Spleen (tissue), 11 donors: ENCODE data around the gene VGLL4. TPM values are rescaled to one million over a fixed set of nuclear protein-coding genes. Genes with fewer than 3 reads are reported as not detected.

Experiments used
- DNase-seq: peaks from one replicate; pipeline ENCODE4 v3.0.0-alpha.2; 2020
- H3K27ac ChIP-seq, 8 donors: fragments of 200-600 bp; sonication (generic) in 7 of 8; 1 replicate in 4 of 8; 2 replicates in 4 of 8; pipeline versions ENCODE4 v1.5.0 to v1.8.0; 2016 to 2021; ENCODE audit warnings: inconsistent platforms in 4 of 8, mild to moderate bottlenecking in 4 of 8, moderate library complexity in 1 of 8
- H3K27me3 ChIP-seq, 7 donors: fragments of 200-600 bp; sonication (generic) in 6 of 7; replicated peaks in 1 of 7; 1 replicate in 4 of 7; 2 replicates in 3 of 7; pipeline versions ENCODE4 v1.5.0 to v1.8.0; 2016 to 2021; ENCODE audit warnings: inconsistent platforms in 3 of 7, mild to moderate bottlenecking in 1 of 7
- H3K36me3 ChIP-seq, 6 donors: fragments of 200-600 bp; sonication (generic) in 5 of 6; 1 replicate in 4 of 6; 2 replicates in 2 of 6; pipeline versions ENCODE4 v1.5.0 to v1.8.0; 2016 to 2021; ENCODE audit warnings: inconsistent platforms in 2 of 6
- H3K4me1 ChIP-seq, 6 donors: fragments of 200-600 bp; sonication (generic) in 5 of 6; 1 replicate in 3 of 6; 2 replicates in 3 of 6; pipeline versions ENCODE4 v1.5.0 to v1.8.0; 2016 to 2021; ENCODE audit warnings: inconsistent platforms in 3 of 6
- H3K4me3 ChIP-seq, 8 donors: fragments of 200-600 bp; sonication (generic) in 7 of 8; 1 replicate in 4 of 8; 2 replicates in 4 of 8; pipeline versions ENCODE4 v1.5.0 to v1.8.0; 2016 to 2021; ENCODE audit warnings: inconsistent platforms in 4 of 8, mild to moderate bottlenecking in 4 of 8, moderate library complexity in 2 of 8
- H3K9me3 ChIP-seq, 8 donors: fragments of 200-600 bp; sonication (generic) in 7 of 8; 1 replicate in 4 of 8; 2 replicates in 4 of 8; pipeline versions ENCODE4 v1.5.0 to v1.8.0; 2016 to 2021; ENCODE audit warnings: inconsistent platforms in 4 of 8
- CTCF ChIP-seq, 11 experiments: fragments of 200-600 bp in 7 of 11; fragments of 450-650 bp in 4 of 11; sonication (generic) in 4 of 11; IDR thresholded peaks in 8 of 11; conservative IDR thresholded peaks in 3 of 11; 1 replicate in 7 of 11; 2 replicates in 4 of 11; pipeline versions ENCODE4 v1.4.0 to v1.8.0; 2016 to 2021; ENCODE audit warnings: antibody characterized with exemption in 11 of 11, inconsistent platforms in 4 of 11, mild to moderate bottlenecking in 1 of 11
- POLR2A ChIP-seq, 3 donors: fragments of 450-650 bp; IDR thresholded peaks; one replicate each; pipeline ENCODE4 v1.5.1; 2017; ENCODE audit warnings: antibody characterized with exemption in 3 of 3, mild to moderate bottlenecking in 1 of 3
- POLR2AphosphoS5 ChIP-seq, 3 donors: sonication (generic); formaldehyde crosslinking; IDR thresholded peaks; one replicate each; pipeline ENCODE4 v1.5.1; 2017; ENCODE audit warnings: antibody characterized with exemption in 3 of 3
- WGBS, 5 donors: extraction: QIAGEN DNeasy Blood & Tissue Kit in 3 of 5; methylation state at CpG; one replicate each; pipeline versions ENCODE4 v1.1.5 to v1.1.7; 2013 to 2018; 5-methylcytosine and 5-hydroxymethylcytosine counted together
- intact Hi-C: fragments of 100-400 bp; cut with DNase I; formaldehyde crosslinking; loops from one replicate; pipeline ENCODE4 v1.15.0; 2023; ENCODE audit warnings: low total_unique reads
- polyA plus RNA-seq, 3 donors: library from polyadenylated mRNA; stranded (reverse); fragments of 200-250 nt; gene quantifications; one replicate each; pipeline ENCODE4 v1.2.1, GENCODE V29; 2013
- total RNA-seq, 7 donors: library from RNA; depleted of rRNA in 3 of 7; stranded (reverse); fragments of >200 nt in 3 of 7; fragmentation: NEBNext Ultra II Directional in 4 of 7; extraction: Animal tissue kit (Norgen Biotek cat#: 25700) in 4 of 7; gene quantifications; one replicate each; pipeline versions ENCODE4 v1.1.0 to v1.2.1, GENCODE V29; 2016 to 2021
- donor health status: healthy with polysubstance abuse.
- donor health status: DM: no; HTN: no; CAD: no; lungs with moderate emphysema.
- donor health status: DM: no; HTN: no; CAD: no.
- donor health status: Bipolar disorder and iron deficiency.
- donor health status: healthy.
- donor health status: DM: no; HTN: no; CAD: no.
- donor health status: DM: yes; HTN: yes; CAD: no.

The VGLL4 gene
- total and polyA plus RNA-seq, 10 donors = 13.5 to 80.2 (median 50.8) TPM

DNA sequence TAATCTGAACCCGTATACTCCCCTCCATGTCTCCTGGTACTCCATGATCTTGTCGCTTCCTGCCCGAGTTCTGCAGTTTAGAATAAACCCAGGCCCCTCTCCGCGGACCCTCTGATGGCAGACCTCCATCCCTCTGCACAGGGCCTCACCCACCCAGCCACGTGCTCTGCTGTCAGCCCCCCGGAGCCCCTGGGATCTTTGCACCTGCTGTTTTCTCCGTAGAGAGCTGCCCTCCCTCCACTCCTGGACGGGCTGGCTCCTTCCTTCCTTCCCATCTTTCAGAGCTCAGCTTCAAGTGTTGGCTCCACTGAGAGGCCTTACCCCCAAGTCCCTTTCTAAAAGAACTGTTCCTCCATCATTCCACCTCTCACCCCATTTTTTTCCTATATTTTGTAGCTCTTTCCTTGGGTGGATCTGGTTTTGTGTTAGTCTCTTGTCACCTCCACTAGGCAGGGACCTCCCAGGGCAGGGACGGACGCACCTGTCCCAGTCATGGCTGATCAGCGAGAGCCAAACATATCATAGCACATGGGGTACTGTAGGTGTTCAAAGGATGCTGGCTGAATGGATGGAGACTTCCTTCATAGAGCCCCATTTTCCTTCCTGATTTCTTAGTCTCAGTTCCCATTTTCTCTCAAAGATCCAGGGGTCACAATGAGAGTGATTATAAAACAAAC, 106.6 kb downstream of the VGLL4 start:
- intact Hi-C loops = no loop called here
- Histone ChIP-seq H3K9me3 (no peaks in the 10 kb centered on the region), H3K4me3 (no peak overlapping the region), H3K27ac (no peak overlapping the region), H3K4me1 (peaks cover 0 to 5% (median 1%) of the 10 kb centered on the region in 6 donors), H3K27me3 (no peaks in the 10 kb centered on the region), H3K36me3 (peaks cover 0 to 27% (median 0%) of the 10 kb centered on the region in 6 donors)
- DNase-seq = no peak
- 88 to 93% (median 91%) methylated on average over 12 of the region's 12 CpGs for WGBS, 5 donors
- TF ChIP-seq CTCF (IDR thresholded peaks at IDR 0.05 in 8 of 11, conservative IDR thresholded peaks at IDR 0.05 in 3 of 11) = no peak
- no peak for TF ChIP-seq POLR2AphosphoS5 (IDR thresholded peaks at IDR 0.05)
- no peak for TF ChIP-seq POLR2A (IDR thresholded peaks at IDR 0.05)

- Histone ChIP-seq H3K36me3 (peaks cover 0 to 27% (median 0%) of the 10 kb centered on the region in 6 donors), H3K27me3 (no peaks in the 10 kb centered on the region), H3K9me3 (no peaks in the 10 kb centered on the region), H3K4me3 (no peak overlapping the region), H3K4me1 (peaks cover 0 to 2% (median 0%) of the 10 kb centered on the region in 6 donors), H3K27ac (no peak overlapping the region)
- TF ChIP-seq CTCF (IDR thresholded peaks at IDR 0.05 in 8 of 11, conservative IDR thresholded peaks at IDR 0.05 in 3 of 11) (no peak), POLR2A (IDR thresholded peaks at IDR 0.05) (no peak), POLR2AphosphoS5 (IDR thresholded peaks at IDR 0.05) (peak in 1 of 3 donors; percentile 23)
- intact Hi-C loops = no loop called here
- no peak for DNase-seq
- WGBS, 5 donors = 87 to 92% (median 92%) methylated on average over 19 to 23 of the region's 23 CpGs
Observed at GRCh38 chr3:11536132-11536935, 107.4 kb downstream of the VGLL4 start.

DNA sequence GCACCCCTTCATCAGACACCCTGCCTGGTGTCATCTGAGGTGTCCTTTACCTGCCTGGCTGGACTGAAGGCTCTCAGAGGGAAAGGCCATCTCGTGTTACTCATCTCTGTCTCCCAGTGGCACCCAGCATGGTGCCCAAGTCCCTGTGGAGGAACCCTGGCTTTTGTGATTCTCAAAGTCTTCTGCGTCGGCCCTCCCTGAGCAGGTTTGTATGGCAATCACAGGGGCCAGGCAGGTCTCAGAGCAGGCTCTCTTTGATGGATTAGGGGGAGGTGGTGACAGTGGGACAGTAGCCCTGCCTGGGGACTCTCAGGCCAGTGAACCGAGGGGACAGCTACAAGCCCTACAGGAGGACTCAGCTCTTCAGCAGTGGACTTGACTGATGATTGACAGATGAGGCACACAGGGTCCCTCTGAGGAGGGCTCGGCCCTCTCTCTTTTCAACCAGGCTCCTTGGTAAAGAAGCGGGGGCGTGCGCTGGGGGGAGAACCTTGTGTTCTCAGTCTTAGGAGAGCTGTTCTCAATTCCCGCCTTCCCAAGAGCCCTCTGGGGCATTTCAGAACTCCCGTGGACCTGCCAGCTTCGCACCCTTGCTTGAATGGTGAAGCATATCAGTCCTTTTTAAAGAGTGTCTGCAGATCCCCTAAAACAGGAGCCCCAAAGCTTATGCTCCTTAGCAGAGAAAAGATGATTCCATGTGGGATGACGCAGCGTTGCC, 108.3 kb downstream of the VGLL4 start:
- no peak for DNase-seq
- Histone ChIP-seq H3K4me1 (no peaks in the 10 kb centered on the region), H3K4me3 (no peak overlapping the region), H3K9me3 (no peaks in the 10 kb centered on the region), H3K27ac (no peak overlapping the region), H3K27me3 (no peaks in the 10 kb centered on the region), H3K36me3 (peaks cover 0 to 27% (median 0%) of the 10 kb centered on the region in 6 donors)
- WGBS, 5 donors = 96 to 97% (median 96%) methylated on average over 10 to 13 of the region's 13 CpGs
- intact Hi-C loops = no loop called here
- TF ChIP-seq CTCF (IDR thresholded peaks at IDR 0.05 in 8 of 11, conservative IDR thresholded peaks at IDR 0.05 in 3 of 11) (no peak), POLR2AphosphoS5 (IDR thresholded peaks at IDR 0.05) (no peak), POLR2A (IDR thresholded peaks at IDR 0.05) (no peak)

DNA sequence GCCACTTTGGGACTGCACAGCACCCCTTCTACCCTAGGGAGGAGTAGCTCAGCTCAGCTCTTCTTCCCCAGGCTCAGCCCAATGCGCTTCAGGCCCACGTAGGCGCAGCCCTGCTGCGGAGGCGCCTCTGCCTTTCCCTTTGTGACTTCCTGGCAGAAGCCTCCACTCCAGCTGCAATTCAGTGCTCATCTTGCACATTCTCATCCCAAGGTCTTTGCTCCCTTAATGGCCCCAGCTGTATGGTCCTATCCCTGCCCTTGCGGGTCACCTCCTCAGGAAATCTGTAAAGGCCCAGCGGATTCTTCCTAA, 109.0 kb downstream of the VGLL4 start:
- Histone ChIP-seq H3K27ac (no peak overlapping the region), H3K4me3 (no peak overlapping the region), H3K4me1 (no peaks in the 10 kb centered on the region), H3K27me3 (no peaks in the 10 kb centered on the region), H3K9me3 (no peaks in the 10 kb centered on the region), H3K36me3 (peaks cover 0 to 27% (median 0%) of the 10 kb centered on the region in 6 donors)
- TF ChIP-seq POLR2A (IDR thresholded peaks at IDR 0.05) = no peak
- no peak for TF ChIP-seq POLR2AphosphoS5 (IDR thresholded peaks at IDR 0.05)
- TF ChIP-seq CTCF (IDR thresholded peaks at IDR 0.05 in 8 of 11, conservative IDR thresholded peaks at IDR 0.05 in 3 of 11) = no peak
- no peak for DNase-seq
- intact Hi-C loops = no loop called here
- WGBS, 5 donors = 94 to 97% (median 94%) methylated on average over 7 of the region's 7 CpGs
